Subcutaneous adipose tissue (tissue), 4 donors: Measurements from ENCODE around the gene FER. TPM values are rescaled to one million over a fixed set of nuclear protein-coding genes. Genes with fewer than 3 reads are reported as not detected.

Experiments
- total RNA-seq, 4 donors: library from RNA; depleted of rRNA; stranded (reverse); fragments of >200 nt; gene quantifications; one replicate each; pipeline ENCODE4 v1.1.0, GENCODE V29; 2016
- TF ChIP-seq, protein P1 (sequence below): fragments of 450-650 bp; IDR thresholded peaks from one replicate; pipeline ENCODE4 v1.5.1; 2016; ENCODE audit warnings: low read depth, mild to moderate bottlenecking, control low read depth, antibody characterized with exemption, moderate library complexity

FER gene
- total RNA-seq, 4 donors from 2014 or later = 26.9 to 37.4 (median 27.6) TPM

DNA sequence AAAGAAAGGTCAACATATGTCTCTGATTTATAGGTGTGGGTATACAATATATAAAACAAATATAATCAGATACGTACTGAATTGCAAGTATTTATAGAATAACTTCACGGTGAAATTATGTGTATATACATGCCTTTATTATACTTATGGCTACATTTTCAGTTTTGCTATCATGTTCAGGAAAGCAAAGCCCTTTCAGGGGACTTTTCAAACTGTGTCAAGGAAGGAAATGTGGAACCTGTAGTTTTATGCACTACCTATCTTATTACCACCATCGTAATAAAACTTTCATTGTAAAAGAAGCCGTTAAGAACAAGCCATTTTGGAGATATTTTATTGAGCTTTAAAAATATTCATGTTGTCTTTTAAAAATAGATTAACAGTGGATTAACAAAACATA is 404.9 kb downstream of the FER start:
- TF ChIP-seq, protein P1, sequence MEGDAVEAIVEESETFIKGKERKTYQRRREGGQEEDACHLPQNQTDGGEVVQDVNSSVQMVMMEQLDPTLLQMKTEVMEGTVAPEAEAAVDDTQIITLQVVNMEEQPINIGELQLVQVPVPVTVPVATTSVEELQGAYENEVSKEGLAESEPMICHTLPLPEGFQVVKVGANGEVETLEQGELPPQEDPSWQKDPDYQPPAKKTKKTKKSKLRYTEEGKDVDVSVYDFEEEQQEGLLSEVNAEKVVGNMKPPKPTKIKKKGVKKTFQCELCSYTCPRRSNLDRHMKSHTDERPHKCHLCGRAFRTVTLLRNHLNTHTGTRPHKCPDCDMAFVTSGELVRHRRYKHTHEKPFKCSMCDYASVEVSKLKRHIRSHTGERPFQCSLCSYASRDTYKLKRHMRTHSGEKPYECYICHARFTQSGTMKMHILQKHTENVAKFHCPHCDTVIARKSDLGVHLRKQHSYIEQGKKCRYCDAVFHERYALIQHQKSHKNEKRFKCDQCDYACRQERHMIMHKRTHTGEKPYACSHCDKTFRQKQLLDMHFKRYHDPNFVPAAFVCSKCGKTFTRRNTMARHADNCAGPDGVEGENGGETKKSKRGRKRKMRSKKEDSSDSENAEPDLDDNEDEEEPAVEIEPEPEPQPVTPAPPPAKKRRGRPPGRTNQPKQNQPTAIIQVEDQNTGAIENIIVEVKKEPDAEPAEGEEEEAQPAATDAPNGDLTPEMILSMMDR = no peak

DNA sequence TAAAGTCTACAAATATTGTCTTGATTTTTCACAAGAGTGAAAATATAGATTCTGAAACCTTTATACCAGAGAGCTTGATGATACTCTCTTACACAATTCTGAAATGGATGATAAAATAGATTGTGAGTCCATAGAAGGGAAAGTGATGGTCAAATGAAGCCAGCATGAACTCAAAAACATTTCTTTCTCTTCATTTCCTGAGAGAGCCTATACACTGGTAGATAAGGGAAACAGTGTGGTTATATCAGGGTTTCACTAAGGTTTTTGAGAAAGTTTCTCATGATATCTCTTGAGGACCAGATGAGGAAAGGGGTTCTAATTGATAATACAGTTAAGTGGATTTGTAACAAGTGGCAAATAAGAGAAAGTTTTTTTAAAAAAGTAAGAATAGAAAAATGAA is 407.9 kb downstream of the FER start:
- TF ChIP-seq, protein P1 = no peak

DNA sequence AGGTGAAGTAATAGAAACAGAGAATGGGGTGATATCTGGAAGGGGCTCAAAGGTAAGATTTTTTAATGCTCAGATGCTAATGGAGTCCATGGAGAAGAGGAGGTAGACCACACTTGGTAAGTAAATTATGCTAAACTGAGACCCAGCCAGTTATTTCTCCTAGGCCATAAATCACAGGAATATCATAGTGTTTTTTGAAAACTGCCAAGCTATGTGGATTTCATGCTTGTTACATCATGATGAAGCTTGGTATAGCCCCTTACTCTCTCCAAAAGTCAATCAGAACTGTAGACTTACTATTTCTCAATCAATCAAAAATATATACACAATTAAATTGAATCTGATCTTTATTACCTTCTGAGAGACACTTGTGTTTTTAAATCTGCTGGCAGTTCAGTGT is 409.2 kb downstream of the FER start:
- TF ChIP-seq, protein P1 = no peak

DNA sequence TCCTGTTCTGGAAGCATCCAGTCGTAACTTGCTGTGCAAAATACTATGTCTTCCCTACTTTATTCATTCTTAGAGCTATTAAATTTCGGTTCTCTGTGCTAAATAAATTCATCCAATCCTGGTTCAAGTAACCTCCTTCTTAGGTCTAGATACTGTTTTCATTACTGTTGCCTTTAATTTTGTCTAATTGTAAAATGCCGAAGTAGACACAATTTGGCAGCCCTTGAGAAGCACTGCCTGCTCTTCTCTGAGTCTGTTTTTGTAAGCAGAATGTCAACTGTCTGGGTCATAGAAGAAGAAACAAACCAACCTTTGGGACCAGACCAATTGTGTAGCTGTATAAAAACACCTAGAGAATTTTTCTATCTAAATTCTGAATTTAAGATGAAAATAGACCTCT is 412.8 kb downstream of the FER start:
- TF ChIP-seq, protein P1 = no peak

DNA sequence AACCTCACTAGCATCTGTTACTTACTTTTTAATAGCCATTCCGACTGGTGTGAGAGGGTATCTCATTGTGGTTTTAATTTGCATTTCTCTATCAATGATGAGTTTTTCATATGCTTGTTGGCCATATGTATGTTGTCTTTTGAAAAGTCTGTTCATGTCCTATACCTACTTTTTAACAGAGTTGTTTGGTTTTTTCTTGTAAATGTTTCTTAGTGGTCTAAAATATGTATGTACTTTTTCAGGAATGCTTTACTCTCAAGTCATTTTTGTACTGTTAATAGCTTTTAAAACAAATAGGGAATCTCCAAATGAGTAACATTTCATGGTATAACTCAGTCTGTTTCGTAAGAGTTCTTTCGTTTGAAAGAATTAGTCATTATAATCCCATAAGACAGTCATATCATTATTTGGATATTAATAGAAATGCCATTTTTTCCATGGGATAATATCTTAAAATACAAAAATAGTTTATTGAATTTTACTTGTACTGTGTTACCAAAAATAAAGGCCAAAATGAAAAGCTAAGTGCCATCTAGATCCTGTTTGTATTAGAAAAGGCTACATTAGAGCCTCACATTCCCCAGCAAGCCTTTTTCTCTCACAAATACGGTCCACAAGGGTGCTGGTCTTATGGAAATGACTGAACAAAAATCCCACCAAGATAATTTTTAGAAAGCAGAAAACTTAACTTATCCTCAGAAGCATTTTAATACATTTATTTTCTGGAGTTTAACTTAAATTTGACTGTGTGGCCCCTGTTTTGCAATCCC is 414.4 kb downstream of the FER start:
- TF ChIP-seq, protein P1 = no peak

- TF ChIP-seq, protein P1 = no peak
These were observed 415.6 kb downstream of the FER start for GRCh38 chr5:109163336-109163735.

GRCh38 chr5:109164001-109164400 is 416.3 kb downstream of the FER start:
- TF ChIP-seq, protein P1 = no peak
